Loucy (cell line): ENCODE measurements around the gene R3HDM1.

ENCODE experiments used
- H2AFZ ChIP-seq: fragments of 200-600 bp; sonication (generic); 2 replicates; pipeline ENCODE4 v1.6.0; 2016; ENCODE audit warnings: antibody characterized with exemption, mild to moderate bottlenecking, low read length, moderate library complexity
- H3F3A ChIP-seq: fragments of 200-600 bp; 2 replicates; pipeline ENCODE4 v1.6.0; 2016; ENCODE audit warnings: antibody characterized with exemption, low read depth, mild to moderate bottlenecking
- H3K27me3 ChIP-seq: fragments of 200-600 bp; sonication (generic); 2 replicates; pipeline ENCODE4 v1.6.1; 2014; ENCODE audit warnings: low read length, mild to moderate bottlenecking; ENCODE audit not compliant: insufficient read depth, poor library complexity, severe bottlenecking
- H3K36me3 ChIP-seq: fragments of 200-600 bp; sonication (generic); 2 replicates; pipeline ENCODE4 v1.6.1; 2016; ENCODE audit warnings: low read length; ENCODE audit not compliant: insufficient read depth
- H3K4me1 ChIP-seq: fragments of 200-600 bp; sonication (generic); 2 replicates; pipeline ENCODE4 v1.5.1; 2014; ENCODE audit warnings: low read length, mild to moderate bottlenecking; ENCODE audit not compliant: insufficient read depth, poor library complexity, severe bottlenecking
- H3K4me2 ChIP-seq: fragments of 200-600 bp; sonication (generic); 2 replicates; pipeline ENCODE4 v1.6.0; 2014; ENCODE audit warnings: antibody characterized with exemption, low read length, low read depth, mild to moderate bottlenecking; ENCODE audit not compliant: poor library complexity, severe bottlenecking
- H3K4me3 ChIP-seq: fragments of 200-600 bp; sonication (generic); 2 replicates; pipeline ENCODE4 v1.5.1; 2014; ENCODE audit warnings: low read length, mild to moderate bottlenecking, mixed read lengths; ENCODE audit not compliant: poor library complexity, severe bottlenecking
- H3K79me2 ChIP-seq: fragments of 200-600 bp; sonication (generic); 2 replicates; pipeline ENCODE4 v1.6.1; 2014; ENCODE audit warnings: low read length; ENCODE audit not compliant: insufficient read depth
- H3K9ac ChIP-seq: fragments of 200-600 bp; sonication (generic); 2 replicates; pipeline ENCODE4 v1.6.0; 2014; ENCODE audit warnings: mild to moderate bottlenecking, low read depth, low read length, moderate library complexity; ENCODE audit not compliant: poor library complexity, severe bottlenecking
- H3K9me2 ChIP-seq: fragments of 200-600 bp; sonication (generic); replicated peaks from 2 replicates; pipeline ENCODE4 v1.6.1; 2016; ENCODE audit warnings: low read depth, low read length, mixed read lengths
- H3K9me3 ChIP-seq: fragments of 200-600 bp; sonication (generic); 2 replicates; pipeline ENCODE4 v1.6.1; 2014; ENCODE audit warnings: mild to moderate bottlenecking, antibody characterized with exemption, low read length, low read depth; ENCODE audit not compliant: insufficient read depth
- H4K20me1 ChIP-seq: fragments of 200-600 bp; sonication (generic); 2 replicates; pipeline ENCODE4 v1.6.0; 2014; ENCODE audit warnings: antibody characterized with exemption, low read length, mild to moderate bottlenecking; ENCODE audit not compliant: insufficient read depth, poor library complexity, severe bottlenecking
- EZH2phosphoT487 ChIP-seq: fragments of 200-600 bp; IDR thresholded peaks from 2 replicates; pipeline ENCODE4 v1.6.1; 2018; ENCODE audit warnings: antibody characterized with exemption, mild to moderate bottlenecking, moderate library complexity, borderline replicate concordance
- TF ChIP-seq, protein P1 (sequence below): fragments of 200-600 bp; sonication (generic); conservative IDR thresholded peaks from 2 replicates; pipeline ENCODE4 v1.5.1; 2014; ENCODE audit warnings: mild to moderate bottlenecking, antibody characterized with exemption, low read length

Gene R3HDM1

GRCh38 chr2:135600915-135601314 lies 69.6 kb downstream of the R3HDM1 start:
- no peaks in the 10 kb centered on the region for H3F3A ChIP-seq
- no peaks in the 10 kb centered on the region for H3K27me3 ChIP-seq
- no peak overlapping the region for H3K4me2 ChIP-seq
- no peak overlapping the region for H3K4me3 ChIP-seq
- H3K9me3 ChIP-seq, result no peaks in the 10 kb centered on the region
- no peak for TF ChIP-seq EZH2phosphoT487
- TF ChIP-seq, protein P1, sequence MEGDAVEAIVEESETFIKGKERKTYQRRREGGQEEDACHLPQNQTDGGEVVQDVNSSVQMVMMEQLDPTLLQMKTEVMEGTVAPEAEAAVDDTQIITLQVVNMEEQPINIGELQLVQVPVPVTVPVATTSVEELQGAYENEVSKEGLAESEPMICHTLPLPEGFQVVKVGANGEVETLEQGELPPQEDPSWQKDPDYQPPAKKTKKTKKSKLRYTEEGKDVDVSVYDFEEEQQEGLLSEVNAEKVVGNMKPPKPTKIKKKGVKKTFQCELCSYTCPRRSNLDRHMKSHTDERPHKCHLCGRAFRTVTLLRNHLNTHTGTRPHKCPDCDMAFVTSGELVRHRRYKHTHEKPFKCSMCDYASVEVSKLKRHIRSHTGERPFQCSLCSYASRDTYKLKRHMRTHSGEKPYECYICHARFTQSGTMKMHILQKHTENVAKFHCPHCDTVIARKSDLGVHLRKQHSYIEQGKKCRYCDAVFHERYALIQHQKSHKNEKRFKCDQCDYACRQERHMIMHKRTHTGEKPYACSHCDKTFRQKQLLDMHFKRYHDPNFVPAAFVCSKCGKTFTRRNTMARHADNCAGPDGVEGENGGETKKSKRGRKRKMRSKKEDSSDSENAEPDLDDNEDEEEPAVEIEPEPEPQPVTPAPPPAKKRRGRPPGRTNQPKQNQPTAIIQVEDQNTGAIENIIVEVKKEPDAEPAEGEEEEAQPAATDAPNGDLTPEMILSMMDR, result peak; percentile 50
- no peaks in the 10 kb centered on the region for H3K4me1 ChIP-seq
- no peak overlapping the region for H2AFZ ChIP-seq
- peaks cover 35% of the 10 kb centered on the region for H3K36me3 ChIP-seq
- no peaks in the 10 kb centered on the region for H4K20me1 ChIP-seq
- no peaks in the 10 kb centered on the region for H3K9me2 ChIP-seq
- 0 out of 2 replicates have a peak, but pooled peaks cover 6% of the 10 kb centered on the region for H3K79me2 ChIP-seq
- no peak overlapping the region for H3K9ac ChIP-seq

DNA sequence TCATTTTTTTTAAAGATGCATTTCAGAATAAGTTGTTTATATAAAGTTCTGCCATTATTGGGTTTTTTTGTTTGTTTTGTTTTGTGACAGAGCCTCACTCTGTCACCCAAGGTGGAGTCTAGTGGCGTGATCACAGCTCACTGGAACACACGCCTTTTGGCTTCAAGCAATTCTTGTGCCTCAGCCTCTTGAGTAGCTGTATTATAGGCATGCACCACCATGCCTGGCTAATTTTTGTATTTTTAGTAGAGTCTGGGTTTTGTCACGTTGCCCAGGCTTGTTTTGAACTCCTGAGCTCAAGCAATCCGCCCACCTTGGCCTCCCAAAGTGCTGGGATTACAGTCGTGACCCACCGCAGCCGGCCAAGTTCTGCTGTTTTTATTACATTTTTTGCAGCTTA lies 72.3 kb downstream of the R3HDM1 start:
- Histone ChIP-seq H3K4me2 (no peak overlapping the region), H3K4me1 (no peaks in the 10 kb centered on the region), H3K36me3 (peaks cover 37% of the 10 kb centered on the region), H3K9me3 (no peaks in the 10 kb centered on the region), H3F3A (no peaks in the 10 kb centered on the region), H3K79me2 (0 out of 2 replicates have a peak, but pooled peaks cover 6% of the 10 kb centered on the region), H4K20me1 (no peaks in the 10 kb centered on the region), H3K9me2 (no peaks in the 10 kb centered on the region), H3K9ac (no peak overlapping the region), H3K27me3 (no peaks in the 10 kb centered on the region), H3K4me3 (no peak overlapping the region), H2AFZ (no peak overlapping the region)
- no peak for TF ChIP-seq EZH2phosphoT487
- TF ChIP-seq, protein P1, result no peak

DNA sequence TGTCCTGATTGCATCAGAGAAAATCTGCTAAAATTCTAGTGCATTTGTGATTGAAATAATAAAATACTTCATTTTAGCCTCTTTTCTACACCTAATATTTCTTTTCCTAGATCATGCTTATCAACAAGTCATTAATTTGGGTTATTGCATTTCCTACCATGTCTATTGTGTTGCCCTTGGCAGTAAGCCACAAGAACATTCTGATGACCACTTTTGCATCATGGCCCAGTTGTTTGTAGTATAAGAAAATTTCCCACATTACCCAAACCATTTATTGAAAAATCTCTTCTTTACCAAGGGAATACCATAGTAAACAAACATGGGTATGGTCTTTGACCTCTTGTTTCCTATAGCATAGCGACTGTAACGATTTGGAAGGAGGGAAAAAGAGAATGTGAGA lies 76.3 kb downstream of the R3HDM1 start:
- no peaks in the 10 kb centered on the region for H4K20me1 ChIP-seq
- H3K9me3 ChIP-seq, result no peaks in the 10 kb centered on the region
- H3K9ac ChIP-seq, result no peak overlapping the region
- H2AFZ ChIP-seq, result no peak overlapping the region
- H3K79me2 ChIP-seq, result no peaks in the 10 kb centered on the region
- H3K9me2 ChIP-seq, result no peaks in the 10 kb centered on the region
- H3K36me3 ChIP-seq, result peaks cover 36% of the 10 kb centered on the region
- no peak overlapping the region for H3K4me2 ChIP-seq
- no peaks in the 10 kb centered on the region for H3K27me3 ChIP-seq
- no peak for TF ChIP-seq EZH2phosphoT487
- TF ChIP-seq, protein P1, result no peak
- no peak overlapping the region for H3K4me3 ChIP-seq
- H3F3A ChIP-seq, result 0 out of 2 replicates have a peak, but pooled peaks cover 6% of the 10 kb centered on the region
- H3K4me1 ChIP-seq, result no peaks in the 10 kb centered on the region
